A673 (cell line): Measurements from ENCODE around the gene ANKRD17. TPM values are rescaled to one million over a fixed set of nuclear protein-coding genes. Genes with fewer than 3 reads are reported as not detected.

Source experiments
- BruUV-seq: library from RNA; stranded (reverse); fragments of 400-500 nt; replicated peaks from 2 replicates; lab custom pipeline; 2021; lab: Mats Ljungman, UMichigan
- CTCF ChIA-PET: fragments of 300-600 bp; sonication (Branson Sonifier 250); formaldehyde crosslinking; loops from one replicate; lab custom pipeline; 2022; ENCODE audit warnings: antibody characterized with exemption; lab: Charles Lee
- POLR2A ChIA-PET: fragments of 300-600 bp; sonication (Branson Sonifier 250); formaldehyde crosslinking; loops from one replicate; lab custom pipeline; 2022; ENCODE audit warnings: antibody characterized with exemption; ENCODE audit not compliant: low non-redundant PET; lab: Charles Lee
- DNase-seq: peaks from one replicate; pipeline ENCODE4 v3.0.0-alpha.2; 2015; ENCODE audit warnings: low spot score
- H3K27ac ChIP-seq: fragments of 200-600 bp; sonication (generic); 2 replicates; pipeline ENCODE4 v1.5.1; 2016; ENCODE audit warnings: mixed run types, low read depth, mild to moderate bottlenecking, mixed read lengths, antibody characterized with exemption, low read length; ENCODE audit not compliant: poor library complexity, severe bottlenecking
- H3K27me3 ChIP-seq: fragments of 200-600 bp; sonication (generic); replicated peaks from 2 replicates; pipeline ENCODE4 v1.6.1; 2017; ENCODE audit warnings: mixed run types, low read depth, mild to moderate bottlenecking, mixed read lengths, antibody characterized with exemption, low read length; ENCODE audit not compliant: insufficient read depth, poor library complexity
- H3K36me3 ChIP-seq: fragments of 200-600 bp; sonication (generic); 2 replicates; pipeline ENCODE4 v1.6.1; 2016; ENCODE audit warnings: mixed run types, mild to moderate bottlenecking, mixed read lengths, antibody characterized with exemption, low read length; ENCODE audit not compliant: insufficient read depth, poor library complexity, severe bottlenecking
- H3K4me1 ChIP-seq: fragments of 200-600 bp; sonication (generic); 2 replicates; pipeline ENCODE4 v1.6.1; 2017; ENCODE audit warnings: mixed run types, mild to moderate bottlenecking, mixed read lengths, antibody characterized with exemption, low read length; ENCODE audit not compliant: insufficient read depth, poor library complexity, severe bottlenecking
- H3K4me3 ChIP-seq: fragments of 200-600 bp; sonication (generic); 2 replicates; pipeline ENCODE4 v1.5.1; 2016; ENCODE audit warnings: low read depth, mixed run types, mild to moderate bottlenecking, mixed read lengths, low read length; ENCODE audit not compliant: poor library complexity, severe bottlenecking
- H3K9me3 ChIP-seq: fragments of 200-600 bp; sonication (generic); 2 replicates; pipeline ENCODE4 v1.6.1; 2016; ENCODE audit warnings: mixed run types, low read depth, mild to moderate bottlenecking, mixed read lengths, antibody characterized with exemption, low read length; ENCODE audit not compliant: poor library complexity, severe bottlenecking
- CTCF ChIP-seq: fragments of 300-800, 200-600 bp; sonication (generic); conservative IDR thresholded peaks from 2 replicates; pipeline ENCODE4 v1.5.1; 2017; ENCODE audit warnings: low read depth, mild to moderate bottlenecking, antibody characterized with exemption, low read length, moderate library complexity, mixed read lengths
- EZH2 ChIP-seq: fragments of 200-600 bp; sonication (generic); IDR thresholded peaks from 2 replicates; pipeline ENCODE4 v1.6.1; 2017; ENCODE audit warnings: borderline replicate concordance, low read depth, mild to moderate bottlenecking, mixed read lengths, antibody characterized with exemption, low read length; ENCODE audit not compliant: poor library complexity, severe bottlenecking
- intact Hi-C: fragments of 100-400 bp; cut with micrococcal nuclease; formaldehyde crosslinking; loops from one replicate; pipeline ENCODE4 v1.10.0; 2022; ENCODE audit not compliant: unreplicated experiment
- total RNA-seq: library from RNA; stranded (reverse); gene quantifications from 2 replicates; pipeline ENCODE4 v1.2.3, GENCODE V29; 2021

Gene ANKRD17
- total RNA-seq, 1 experiment from 2014 or later: 58.4 TPM

GRCh38 chr4:73236151-73236550 is 22.4 kb downstream of the ANKRD17 start:
- no peaks in the 10 kb centered on the region for H3K9me3 ChIP-seq
- no peaks in the 10 kb centered on the region for H3K4me1 ChIP-seq
- no peaks in the 10 kb centered on the region for H3K27me3 ChIP-seq
- intact Hi-C loops: no loop called here
- H3K27ac ChIP-seq: no peak overlapping the region
- no peak for TF ChIP-seq CTCF
- no peak for TF ChIP-seq EZH2
- no TSS peak for BruUV-seq
- DNase-seq: no peak
- ChIA-PET POLR2A (no interaction called here), CTCF (no interaction called here)
- no peaks in the 10 kb centered on the region for H3K36me3 ChIP-seq
- H3K4me3 ChIP-seq: no peak overlapping the region

GRCh38 chr4:73234712-73235111 is 23.9 kb downstream of the ANKRD17 start:
- H3K36me3 ChIP-seq: no peaks in the 10 kb centered on the region

GRCh38 chr4:73231518-73232487 is 26.8 kb downstream of the ANKRD17 start:
- intact Hi-C loops: no loop called here
- TF ChIP-seq EZH2 (no peak), CTCF (no peak)
- DNase-seq: no peak
- Histone ChIP-seq H3K9me3 (no peaks in the 10 kb centered on the region), H3K27me3 (no peaks in the 10 kb centered on the region), H3K4me3 (no peak overlapping the region), H3K36me3 (no peaks in the 10 kb centered on the region), H3K4me1 (no peaks in the 10 kb centered on the region), H3K27ac (no peak overlapping the region)
- POLR2A ChIA-PET: no interaction called here
- CTCF ChIA-PET: no interaction called here
- BruUV-seq: no TSS peak

More at GRCh38 chr4:73234712-73235111, 23.9 kb downstream of the ANKRD17 start:
- H3K27ac ChIP-seq: no peak overlapping the region
- intact Hi-C loops: no loop called here
- BruUV-seq: no TSS peak
- H3K9me3 ChIP-seq: no peaks in the 10 kb centered on the region
- CTCF ChIA-PET: no interaction called here
- TF ChIP-seq EZH2 (no peak), CTCF (no peak)
- no peak overlapping the region for H3K4me3 ChIP-seq
- no peaks in the 10 kb centered on the region for H3K27me3 ChIP-seq
- no peak for DNase-seq
- POLR2A ChIA-PET: no interaction called here
- H3K4me1 ChIP-seq: no peaks in the 10 kb centered on the region
